GM18526 (cell line): Measurements from ENCODE around the gene ASPHD1.

Source experiments
- POLR2A ChIP-seq: IDR thresholded peaks from 3 replicates; pipeline ENCODE4 v1.6.1; 2011; ENCODE audit not compliant: insufficient read length; ENCODE audit errors: extremely low read depth

ASPHD1 gene, protein sequence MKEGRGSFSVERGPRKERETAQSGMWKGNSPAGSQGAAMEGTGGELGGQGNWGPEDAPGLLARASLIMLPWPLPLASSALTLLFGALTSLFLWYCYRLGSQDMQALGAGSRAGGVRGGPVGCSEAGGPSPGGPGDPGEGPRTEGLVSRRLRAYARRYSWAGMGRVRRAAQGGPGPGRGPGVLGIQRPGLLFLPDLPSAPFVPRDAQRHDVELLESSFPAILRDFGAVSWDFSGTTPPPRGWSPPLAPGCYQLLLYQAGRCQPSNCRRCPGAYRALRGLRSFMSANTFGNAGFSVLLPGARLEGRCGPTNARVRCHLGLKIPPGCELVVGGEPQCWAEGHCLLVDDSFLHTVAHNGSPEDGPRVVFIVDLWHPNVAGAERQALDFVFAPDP

DNA sequence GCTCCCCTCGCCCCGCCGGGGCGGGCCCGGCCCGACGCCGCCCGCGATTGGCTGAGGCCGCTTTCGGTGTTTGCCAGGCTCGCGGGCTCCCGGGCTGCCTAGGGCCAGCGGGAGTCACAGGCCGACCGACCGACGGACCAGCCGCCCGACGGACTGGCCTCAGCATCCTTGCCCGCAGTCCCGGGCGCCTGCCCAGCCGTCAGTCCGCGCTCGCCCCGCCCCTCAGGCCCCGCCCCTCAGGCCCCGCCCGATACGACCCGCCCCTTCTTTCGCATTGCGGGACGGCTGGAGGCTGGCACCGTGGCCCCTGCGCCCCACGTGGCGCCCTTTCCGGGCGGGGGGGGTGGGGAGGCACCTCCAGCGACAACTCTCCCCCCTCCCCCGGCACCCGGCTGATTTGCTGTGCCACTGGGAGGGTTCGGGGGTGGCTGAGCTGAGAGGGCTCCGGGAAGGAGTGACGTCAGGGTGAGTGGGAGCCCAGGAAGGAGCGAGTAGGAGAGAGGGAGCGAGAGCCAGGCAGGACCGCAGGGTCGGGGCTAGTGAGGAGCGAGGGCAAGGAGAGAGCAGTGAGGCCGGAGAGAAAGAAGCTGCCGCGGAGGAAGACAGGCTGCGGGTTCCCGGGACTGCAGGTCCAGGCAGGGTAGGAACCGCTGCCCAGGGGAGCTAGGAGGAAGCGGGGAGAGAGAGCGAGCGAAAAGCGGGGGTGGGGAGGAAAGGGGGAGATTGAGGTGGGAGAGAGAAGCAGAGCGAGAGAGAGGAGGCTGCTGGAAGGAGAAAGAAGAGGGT, at the start of gene ASPHD1:
TSS of gene ASPHD1 (plus strand) at position 387 of the 786 bp plus-strand sequence. CDS start 484 bp downstream, outside the sequence.
- no peak for TF ChIP-seq POLR2A

DNA sequence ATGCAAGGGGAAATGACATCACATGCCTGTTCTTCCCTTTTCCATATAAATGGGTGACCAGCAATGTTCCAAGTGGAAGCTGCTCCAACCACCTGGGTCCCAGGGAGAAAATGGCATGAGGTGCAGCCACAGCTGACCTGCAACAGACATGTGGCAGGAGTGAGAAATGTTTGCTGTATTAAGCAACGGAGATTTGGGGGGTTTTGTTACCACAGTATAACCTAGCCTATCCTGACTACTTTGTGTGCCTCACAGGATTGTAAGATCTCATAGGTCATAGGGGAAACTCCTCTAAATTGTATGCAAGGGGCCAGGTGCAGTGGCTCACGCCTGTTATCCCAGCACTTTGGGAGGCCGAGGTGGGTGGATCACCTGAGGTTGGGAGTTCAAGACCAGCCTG, 49.3 kb upstream of the ASPHD1 start:
- no peak for TF ChIP-seq POLR2A

DNA sequence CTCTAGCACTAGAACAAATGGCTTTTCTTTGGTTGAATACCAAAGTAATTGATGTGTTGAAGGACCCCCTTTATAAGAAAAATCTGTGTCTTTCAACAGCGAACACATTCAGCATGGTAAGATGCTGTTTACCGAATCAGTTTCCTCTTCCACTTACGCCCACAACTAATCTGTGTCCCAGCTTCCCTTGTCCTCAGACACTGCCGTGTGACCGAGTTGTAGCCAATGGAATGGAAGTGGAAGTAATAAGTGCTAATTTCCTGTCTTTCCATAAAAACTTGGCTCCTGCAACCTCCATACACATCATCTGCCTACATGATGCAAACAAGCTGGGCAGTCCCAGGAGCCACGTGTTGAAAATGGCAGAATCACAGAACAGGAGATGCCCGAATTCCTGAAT, 47.6 kb upstream of the ASPHD1 start:
- TF ChIP-seq POLR2A: no peak

DNA sequence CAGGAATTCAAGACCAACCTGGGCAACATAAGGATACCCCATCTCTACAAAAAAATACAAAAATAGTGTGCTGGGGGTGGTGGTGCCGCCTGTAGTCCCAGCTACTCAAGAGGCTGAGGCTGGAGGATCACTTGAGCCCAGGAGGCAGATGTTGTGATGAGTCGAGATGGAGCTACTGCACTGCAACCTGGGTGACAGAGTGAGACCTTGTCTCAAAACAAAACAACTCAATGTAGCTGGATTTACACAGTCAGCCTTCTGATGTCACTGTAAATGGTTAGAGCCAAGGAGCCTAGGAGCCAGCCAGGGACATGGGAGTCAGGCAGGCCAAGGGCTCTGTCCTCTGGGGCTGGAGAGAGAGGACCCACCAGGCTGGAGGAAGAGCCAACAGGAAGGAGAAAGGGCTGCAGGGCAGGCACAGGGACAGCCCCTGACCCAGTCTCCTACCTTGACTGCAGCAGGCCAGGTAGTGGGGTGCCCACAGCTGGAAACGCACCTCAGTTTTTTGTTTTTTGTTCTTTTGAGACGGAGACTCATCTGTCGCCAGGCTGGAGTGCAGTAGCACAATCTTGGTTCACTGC, 45.7 kb upstream of the ASPHD1 start:
- TF ChIP-seq POLR2A: no peak

DNA sequence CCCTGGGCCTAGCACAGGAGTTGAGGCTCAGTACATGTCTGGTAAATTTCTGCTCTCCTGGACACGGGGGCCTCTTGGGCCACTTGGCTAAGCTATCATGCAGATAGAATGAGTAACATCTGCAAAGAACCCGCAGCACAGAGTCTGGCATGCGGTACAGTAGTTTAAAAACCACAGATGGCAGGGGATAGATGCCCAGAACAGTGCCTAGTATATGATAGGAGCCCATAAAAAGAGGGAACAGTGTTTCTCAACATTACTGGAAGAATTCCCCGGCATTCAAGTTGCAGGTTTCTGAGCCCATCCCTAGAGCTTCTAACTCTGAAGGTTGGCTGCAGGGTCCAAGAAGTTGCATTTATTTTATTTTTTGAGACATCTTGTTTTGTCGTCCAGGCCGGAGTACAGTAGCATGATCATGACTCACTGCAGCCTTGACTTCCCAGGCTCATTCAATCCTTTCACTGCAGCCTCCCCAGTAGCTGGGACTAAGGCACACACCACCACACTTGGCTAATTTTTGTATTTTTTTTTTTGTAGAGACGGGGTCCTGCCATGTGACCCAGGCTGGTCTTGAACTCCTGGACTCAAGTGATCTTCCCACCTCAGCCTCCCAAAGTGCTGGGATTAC, 43.0 kb upstream of the ASPHD1 start:
- no peak for TF ChIP-seq POLR2A

DNA sequence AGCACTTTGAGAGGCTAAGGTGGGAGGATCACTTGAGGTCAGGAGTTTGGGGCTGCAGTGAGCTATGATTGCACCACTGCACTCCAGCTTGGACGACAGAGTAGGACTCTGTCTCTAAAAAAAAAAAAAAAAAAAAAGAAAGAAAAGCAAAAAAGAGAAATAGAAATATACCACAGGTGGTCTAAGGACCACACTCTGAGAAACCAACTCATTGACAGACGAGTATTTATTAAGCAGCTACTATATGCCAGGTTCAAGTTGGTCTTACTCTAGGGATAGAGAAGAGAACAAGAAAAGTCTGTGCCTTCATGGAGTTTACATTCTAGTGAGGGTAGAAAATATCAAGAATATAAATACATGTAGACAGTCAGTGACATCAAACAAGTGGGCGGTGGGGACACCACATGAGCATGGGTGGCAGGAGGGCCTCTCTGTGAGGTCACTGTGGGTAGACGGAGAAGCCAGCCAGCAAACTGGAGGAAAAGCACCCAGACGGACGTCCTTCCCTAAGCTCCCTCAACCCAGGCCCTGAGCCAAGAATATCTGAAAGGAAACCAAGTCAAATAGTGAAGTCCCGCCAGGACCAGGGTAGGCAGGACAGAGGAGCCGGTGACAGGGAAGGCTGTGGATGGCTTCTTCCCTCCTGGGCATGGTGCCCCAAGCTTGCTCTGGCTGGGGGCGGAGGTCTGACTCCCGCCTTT, 42.0 kb upstream of the ASPHD1 start:
- no peak for TF ChIP-seq POLR2A

DNA sequence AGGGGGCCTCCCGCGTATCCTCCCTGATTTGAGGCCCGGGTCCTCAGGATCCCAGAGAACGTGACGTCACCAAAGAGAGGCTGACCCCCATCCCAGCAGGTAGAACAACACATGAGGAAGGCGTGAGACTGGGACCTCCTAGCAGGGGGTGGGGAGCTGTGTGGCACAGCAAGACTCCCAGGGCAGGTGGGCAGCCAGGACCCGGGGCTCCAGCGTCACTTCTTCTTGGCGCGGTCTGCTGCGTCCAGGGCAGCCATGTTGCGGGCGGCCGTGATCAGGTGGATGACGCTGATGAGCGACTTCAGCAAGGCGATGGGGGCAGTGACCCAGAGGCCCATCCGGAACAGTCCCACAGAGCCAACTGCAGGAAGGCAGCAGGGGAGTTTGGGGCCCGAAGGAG, 41.3 kb upstream of the ASPHD1 start:
- TF ChIP-seq POLR2A: no peak

DNA sequence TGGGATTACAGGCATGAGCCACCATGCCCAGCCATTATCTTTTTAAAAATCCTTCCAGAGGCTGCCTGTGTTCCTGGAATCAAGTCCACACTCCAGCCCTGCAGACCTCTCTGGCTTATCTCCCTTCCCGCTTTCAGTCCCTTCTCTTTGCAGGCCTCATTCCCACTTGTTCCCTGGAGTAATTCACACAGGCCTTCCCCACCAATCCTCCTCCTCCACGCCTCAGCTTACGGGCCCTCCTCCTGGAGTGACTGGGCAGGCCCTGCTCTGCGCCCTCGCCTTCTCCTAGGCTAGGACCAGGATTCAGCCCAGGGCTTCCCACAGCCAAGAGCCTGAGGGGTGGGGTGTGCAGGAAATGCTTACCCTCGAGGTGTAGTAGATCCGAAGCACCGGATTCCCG, 40.1 kb upstream of the ASPHD1 start:
- TF ChIP-seq POLR2A: no peak

DNA sequence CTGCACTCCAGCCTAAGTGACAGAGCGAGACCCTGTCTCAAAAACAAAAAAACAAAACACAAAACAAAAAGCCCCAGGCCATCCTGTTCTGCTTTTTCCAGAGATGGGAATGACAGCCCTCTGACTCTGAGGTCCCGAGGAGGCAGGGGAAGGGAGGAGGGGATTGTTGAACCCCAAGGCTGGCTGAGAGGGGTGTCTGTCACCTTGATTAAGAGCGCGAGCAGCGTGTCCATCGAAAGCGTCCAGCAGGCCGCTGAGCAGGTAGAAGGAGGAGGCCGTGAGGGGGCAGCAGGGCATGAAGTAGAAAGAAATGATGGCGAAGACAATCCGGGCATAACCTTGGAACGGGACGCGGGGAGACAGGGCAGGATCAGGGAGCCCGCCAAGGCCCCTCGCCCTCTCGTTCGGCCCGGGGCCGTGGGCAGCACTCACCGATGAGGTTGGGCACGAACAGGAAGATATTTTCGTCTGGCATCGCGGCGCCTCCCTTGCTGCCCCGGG, 37.9 kb upstream of the ASPHD1 start:
- no peak for TF ChIP-seq POLR2A

DNA sequence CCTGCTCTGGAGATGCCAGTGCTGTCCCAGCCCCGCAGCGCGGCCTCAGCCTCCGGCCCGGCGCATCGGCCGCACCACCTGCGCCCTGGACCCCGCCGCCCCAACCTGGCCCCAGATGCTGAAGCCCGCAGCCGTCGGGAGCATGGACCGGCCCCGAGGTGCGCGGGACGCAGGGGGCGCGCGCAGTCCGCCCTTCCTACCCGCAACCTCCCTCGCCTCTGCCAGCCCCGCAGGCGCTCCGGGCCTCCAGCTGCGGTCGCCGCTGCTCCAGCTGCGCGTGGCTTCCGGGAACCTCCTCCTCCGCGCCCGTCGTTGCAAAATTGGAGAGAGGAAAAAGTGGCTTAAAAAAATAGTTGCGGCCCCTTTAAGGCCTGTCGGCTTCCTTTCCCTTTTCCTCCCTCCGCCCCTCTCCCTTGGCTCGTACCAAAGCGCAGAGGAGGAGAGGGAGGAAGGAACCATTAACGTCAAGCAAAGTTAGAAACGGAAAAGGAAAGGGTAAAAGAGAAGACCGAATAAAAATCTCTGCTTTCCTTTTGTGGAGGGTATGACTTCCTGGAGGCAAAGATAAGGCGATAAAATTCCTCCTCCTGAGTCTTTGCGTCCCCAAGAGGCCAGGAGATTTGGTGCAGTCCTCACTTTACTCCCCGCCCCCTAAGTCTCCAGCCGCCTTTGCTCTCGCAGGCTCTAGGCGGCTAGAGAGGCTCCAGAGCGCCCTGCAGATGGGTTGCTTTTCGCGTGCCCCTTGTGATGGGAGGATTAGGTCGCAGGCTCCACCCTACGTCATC, 37.2 kb upstream of the ASPHD1 start, which contains the start of gene CDIPT:
TSS of gene CDIPT (minus strand) at position 343 of the 785 bp plus-strand sequence. CDS start 369 bp downstream, outside the sequence.
- TF ChIP-seq POLR2A: peak; percentile 57

DNA sequence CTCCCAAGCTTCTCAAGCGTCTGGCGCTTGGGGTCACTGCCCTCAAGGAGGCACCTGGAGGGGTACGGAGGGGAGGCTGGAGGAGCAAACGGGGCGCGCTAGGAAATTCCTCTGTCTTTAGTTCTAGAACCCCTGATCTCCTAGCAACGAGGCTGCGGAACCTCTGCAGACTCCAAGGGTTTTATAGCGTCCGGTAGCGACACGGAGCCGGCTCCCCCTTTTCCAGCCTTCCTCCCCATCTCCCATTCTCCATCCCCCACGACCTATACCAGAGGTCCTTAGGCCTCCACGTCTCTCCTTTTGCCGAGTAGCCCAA, 36.7 kb upstream of the ASPHD1 start:
- no peak for TF ChIP-seq POLR2A

DNA sequence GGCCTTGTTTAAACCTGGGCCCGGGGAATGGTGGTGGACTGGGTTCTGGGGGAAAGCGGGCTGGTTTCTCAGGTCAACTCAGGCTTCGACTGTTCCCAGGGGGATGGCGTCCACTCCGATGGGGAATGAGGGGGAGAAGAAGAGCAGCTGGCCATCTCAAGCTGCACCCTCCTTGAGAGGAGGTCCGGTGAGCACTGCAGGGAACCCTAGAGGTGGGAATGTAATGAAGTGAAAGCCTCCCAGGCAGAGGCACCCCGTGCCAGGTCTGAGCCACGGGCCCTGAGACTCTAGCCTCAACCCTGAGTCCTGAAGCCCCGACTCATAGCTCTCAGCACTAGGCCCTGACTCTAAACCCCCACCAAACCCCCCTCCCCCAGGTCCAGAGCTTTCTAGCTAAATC, 36.1 kb upstream of the ASPHD1 start:
- no peak for TF ChIP-seq POLR2A

DNA sequence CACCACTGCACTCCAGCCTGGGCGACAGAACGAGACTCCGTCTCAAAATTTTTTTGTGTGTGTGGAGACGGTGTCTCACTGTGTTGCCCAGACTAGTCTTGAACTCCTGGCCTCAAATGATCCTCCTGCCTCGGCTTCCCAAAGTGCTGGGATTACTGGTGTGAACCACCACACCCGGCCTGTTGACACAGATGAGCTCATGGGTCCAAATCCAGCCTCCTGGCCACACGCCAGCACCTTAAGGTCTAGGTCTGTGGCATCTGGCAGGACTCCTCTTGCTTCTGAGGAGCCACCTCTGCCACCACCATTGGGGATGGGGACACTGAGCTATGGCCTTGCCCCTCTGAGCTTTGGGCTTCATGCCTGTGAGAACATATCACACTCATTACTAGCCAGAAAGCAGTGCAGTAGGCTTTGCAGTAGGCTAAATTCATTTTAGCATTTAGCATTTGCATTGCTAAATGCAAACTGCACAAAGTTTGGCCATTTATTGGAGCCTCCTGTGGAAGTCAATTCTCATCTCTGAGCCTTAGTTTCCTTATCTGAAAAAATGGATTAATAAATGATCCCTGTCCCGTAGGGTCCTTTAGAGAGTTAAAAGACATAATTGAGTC, 31.8 kb upstream of the ASPHD1 start:
- no peak for TF ChIP-seq POLR2A
